ENCODE results near the gene SSR3.

Gene SSR3

DNA sequence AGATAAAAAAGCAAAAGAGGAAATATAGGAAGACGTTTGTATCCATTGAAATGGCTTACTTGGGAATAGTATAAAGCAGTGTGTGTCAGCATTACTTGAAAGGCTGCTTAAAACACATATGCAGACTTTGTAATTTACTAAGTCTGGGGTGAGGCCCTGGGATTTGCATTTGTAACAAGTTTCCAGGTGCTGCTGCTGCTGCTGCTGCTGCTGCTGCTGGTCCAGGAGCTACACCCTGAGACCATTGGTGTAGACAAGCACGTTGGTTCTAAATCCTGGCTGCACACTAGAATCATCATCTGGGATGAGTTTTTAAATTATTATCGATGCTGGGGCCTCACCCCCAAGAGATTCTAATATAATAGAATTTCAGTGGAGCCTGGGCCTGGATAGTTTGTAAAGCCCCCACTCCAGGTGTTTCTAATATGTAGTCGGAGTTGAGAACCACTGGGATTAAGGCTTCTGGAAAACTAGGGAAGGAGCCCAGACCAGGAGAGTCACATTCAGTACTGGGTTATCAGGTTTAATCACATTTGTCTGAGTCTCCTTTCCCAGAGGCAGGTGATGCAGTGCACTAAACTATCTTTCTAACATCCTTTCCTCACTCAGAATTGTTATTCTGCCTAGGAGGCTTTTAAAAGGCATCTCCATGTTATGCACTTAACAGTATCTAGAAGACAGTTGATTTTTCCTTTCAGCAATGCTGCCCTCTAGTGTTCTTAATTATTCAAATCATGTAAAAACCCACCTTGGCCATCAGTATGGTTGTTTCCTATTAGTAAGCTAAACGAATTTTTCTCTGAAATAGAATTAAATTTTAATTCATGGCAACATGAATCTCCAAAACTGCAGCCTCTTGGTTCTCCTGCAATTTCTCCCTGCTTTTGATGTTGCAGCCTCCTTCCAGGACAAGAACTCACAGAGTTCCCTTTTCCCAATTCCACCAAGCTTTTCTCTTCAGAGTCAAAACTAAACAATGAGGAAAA, 45.4 kb downstream of the SSR3 start:
- TF ChIP-seq CTCF (IDR thresholded peaks at IDR 0.05) (peak; percentile 80), ZFX (IDR thresholded peaks at IDR 0.05; ENCODE audit: borderline replicate concordance) (no peak)
- no peak overlapping the region for H3K27ac ChIP-seq

DNA sequence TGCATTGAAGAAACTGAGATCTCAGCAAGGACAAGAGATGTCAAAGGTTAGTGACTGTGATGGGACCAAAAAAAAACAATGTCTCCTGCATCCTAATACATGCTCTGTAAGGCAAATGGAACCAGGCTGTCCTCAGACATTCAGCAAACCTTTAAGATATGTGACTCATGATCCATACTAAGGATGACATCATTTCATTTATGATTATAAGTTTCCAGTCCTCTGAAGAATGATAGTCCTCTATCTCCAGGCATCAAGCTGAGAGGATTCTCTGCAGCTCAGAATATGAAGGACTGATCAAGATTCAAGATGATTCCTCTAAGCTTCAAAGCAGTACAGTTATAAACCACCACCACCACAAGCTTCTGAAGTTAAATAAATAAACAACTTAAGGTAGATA, 47.6 kb downstream of the SSR3 start:
- no peak overlapping the region for H3K27ac ChIP-seq
- TF ChIP-seq ZFX (IDR thresholded peaks at IDR 0.05; ENCODE audit: borderline replicate concordance) (no peak), CTCF (IDR thresholded peaks at IDR 0.05) (no peak)

- H3K27ac ChIP-seq, result no peak overlapping the region
- TF ChIP-seq CTCF (IDR thresholded peaks at IDR 0.05) (no peak), ZFX (IDR thresholded peaks at IDR 0.05; ENCODE audit: borderline replicate concordance) (no peak)
Observed at GRCh38 chr3:156498307-156498706, 56.6 kb downstream of the SSR3 start.

GRCh38 chr3:156497326-156497725, 57.6 kb downstream of the SSR3 start:
- H3K27ac ChIP-seq, result no peak overlapping the region
- TF ChIP-seq CTCF (IDR thresholded peaks at IDR 0.05) (no peak), ZFX (IDR thresholded peaks at IDR 0.05; ENCODE audit: borderline replicate concordance) (no peak)

- no peak for TF ChIP-seq CTCF (IDR thresholded peaks at IDR 0.05)
- no peak for TF ChIP-seq ZFX (IDR thresholded peaks at IDR 0.05; ENCODE audit: borderline replicate concordance)
- no peak overlapping the region for H3K27ac ChIP-seq
Observed at GRCh38 chr3:156495816-156496215, 59.1 kb downstream of the SSR3 start.

GRCh38 chr3:156493887-156494286, 61.0 kb downstream of the SSR3 start:
- H3K27ac ChIP-seq, result no peak overlapping the region
- TF ChIP-seq ZFX (IDR thresholded peaks at IDR 0.05; ENCODE audit: borderline replicate concordance) (no peak), CTCF (IDR thresholded peaks at IDR 0.05) (no peak)

DNA sequence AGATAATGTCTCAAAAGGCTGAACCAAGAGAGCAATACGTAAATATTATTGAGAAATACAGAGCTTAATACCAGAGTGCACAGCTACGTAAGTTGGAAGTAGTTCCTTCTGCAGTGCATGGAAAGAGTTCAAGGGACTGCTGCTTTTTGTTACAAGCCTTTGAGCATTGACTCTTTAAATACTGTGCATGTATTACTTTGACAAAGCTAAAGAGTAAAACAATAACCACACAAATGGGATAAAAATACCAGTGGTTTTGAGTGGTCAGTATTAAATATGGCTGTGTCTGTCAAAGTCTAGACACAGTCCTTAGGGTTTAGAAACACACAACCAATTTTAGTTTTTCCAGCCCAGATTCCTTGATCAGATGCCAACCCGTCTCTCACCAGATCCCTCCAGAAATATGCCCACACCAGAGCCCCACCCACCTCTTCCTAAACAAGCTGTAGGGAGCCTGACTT, 62.1 kb downstream of the SSR3 start:
- TF ChIP-seq ZFX (IDR thresholded peaks at IDR 0.05; ENCODE audit: borderline replicate concordance), result no peak
- no peak for TF ChIP-seq CTCF (IDR thresholded peaks at IDR 0.05)
- H3K27ac ChIP-seq, result no peak overlapping the region
